CD4-positive, alpha-beta T cell treated with Interleukin-4 for 1 hour (primary cell): ENCODE measurements around the gene C10orf67.

Experiments used
- DNase-seq, 2 donors: peaks; one replicate each; pipeline ENCODE4 v3.0.0-alpha.2; 2020 to 2022

The C10orf67 gene

GRCh38 chr10:23158370-23158769 lies 186.2 kb downstream of the C10orf67 start:
- peak; percentile 23 to 30 for DNase-seq

GRCh38 chr10:23157691-23158369 lies 186.8 kb downstream of the C10orf67 start:
- peak in 1 of 2 donors; percentile 11 for DNase-seq

DNA sequence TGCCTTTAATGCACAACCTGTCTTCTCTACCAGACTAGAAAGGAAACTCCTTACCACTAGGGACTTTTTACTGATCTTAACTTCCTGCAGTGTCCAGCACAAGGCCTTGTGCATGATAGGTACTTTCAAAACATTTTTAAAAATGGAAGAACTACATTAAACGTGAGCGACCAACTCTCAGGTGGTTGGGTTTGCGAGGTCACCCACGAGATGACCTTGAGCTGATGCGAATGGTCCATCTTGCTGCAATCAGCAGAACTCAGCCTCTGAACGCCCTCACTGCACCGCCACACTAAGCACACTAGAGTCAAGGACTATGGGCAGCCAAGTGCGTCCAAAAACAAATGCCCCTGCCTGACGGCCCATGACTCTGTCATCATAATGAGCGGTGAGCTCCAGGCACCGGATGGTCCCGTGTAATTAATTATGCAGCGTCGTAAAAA lies 187.3 kb downstream of the C10orf67 start:
- no peak for DNase-seq

DNA sequence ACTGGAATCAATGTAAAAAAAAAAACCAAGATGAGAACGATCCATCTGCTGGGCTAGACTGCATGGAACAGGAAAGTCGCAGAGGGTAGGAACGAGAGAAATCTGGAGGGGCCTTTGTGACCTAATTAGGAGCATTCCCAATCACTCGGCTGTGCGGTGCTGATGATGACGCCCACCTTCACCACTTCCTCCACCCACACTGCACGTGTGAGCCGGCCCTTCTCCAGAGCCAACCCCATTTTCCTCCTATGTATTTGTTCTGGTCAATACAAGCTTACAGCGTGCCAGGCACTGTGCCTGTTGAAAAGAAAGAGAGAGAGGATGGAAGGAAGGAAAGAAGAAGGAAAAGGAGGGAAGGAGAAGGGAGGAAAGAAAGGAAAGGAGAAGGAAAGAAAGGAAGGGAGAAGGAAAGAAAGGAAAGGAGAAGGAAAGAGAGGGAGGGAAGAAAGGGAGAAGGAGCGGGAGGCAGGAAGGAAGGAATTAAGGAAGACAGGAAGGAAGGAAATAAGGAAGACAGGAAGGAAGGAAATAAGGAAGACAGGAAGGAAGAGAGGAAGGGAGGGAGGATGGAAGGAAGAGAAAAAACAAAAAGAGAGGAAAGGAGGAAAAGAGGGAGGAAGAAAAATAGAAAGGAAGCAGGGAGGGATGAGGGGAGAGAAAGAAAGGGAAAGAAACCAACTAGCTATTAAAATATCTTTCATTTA lies 188.0 kb downstream of the C10orf67 start:
- no peak for DNase-seq

- DNase-seq, result no peak
Observed at GRCh38 chr10:23155169-23155568, 189.4 kb downstream of the C10orf67 start.
